GM12892 (cell line): ENCODE measurements around the gene SLC45A1.

Experiments
- POLR2A ChIP-seq: IDR thresholded peaks from 2 replicates; pipeline ENCODE4 v1.6.1; 2011; ENCODE audit warnings: low read depth, low read length, control low read depth
- POLR2AphosphoS5 ChIP-seq: IDR thresholded peaks from 2 replicates; pipeline ENCODE4 v1.6.1; 2011; ENCODE audit warnings: low read depth, low read length, control low read depth

GRCh38 chr1:8293118-8293517, 24.8 kb upstream of the SLC45A1 start:
- TF ChIP-seq POLR2A (no peak), POLR2AphosphoS5 (no peak)
